Calu3 (cell line): Measurements from ENCODE around the gene LRRFIP1. TPM values are rescaled to one million over a fixed set of nuclear protein-coding genes. Genes with fewer than 3 reads are reported as not detected.

ENCODE experiments used
- BruUV-seq: library from RNA; stranded (reverse); fragments of 400-500 nt; replicated peaks from 2 replicates; lab custom pipeline; 2021; lab: Mats Ljungman, UMichigan
- CTCF ChIA-PET: fragments of 300-600 bp; sonication (Branson Sonifier 250); formaldehyde crosslinking; loops from one replicate; lab custom pipeline; 2022; ENCODE audit warnings: antibody characterized with exemption; lab: Charles Lee
- DNase-seq: peaks from one replicate; pipeline ENCODE4 v3.0.0; 2022
- H3K27ac Mint-ChIP-seq: one replicate; pipeline ENCODE4 v1.8.0; 2022; ENCODE audit warnings: mixed read lengths; ENCODE audit not compliant: unreplicated experiment
- H3K27me3 Mint-ChIP-seq: one replicate; pipeline ENCODE4 v1.8.0; 2022; ENCODE audit warnings: mixed read lengths; ENCODE audit not compliant: unreplicated experiment
- H3K36me3 Mint-ChIP-seq: one replicate; pipeline ENCODE4 v1.8.0; 2022; ENCODE audit warnings: mild to moderate bottlenecking, moderate library complexity, mixed read lengths; ENCODE audit not compliant: insufficient read depth, unreplicated experiment
- H3K4me1 Mint-ChIP-seq: one replicate; pipeline ENCODE4 v1.8.0; 2022; ENCODE audit warnings: mild to moderate bottlenecking, low read depth, mixed read lengths; ENCODE audit not compliant: unreplicated experiment
- H3K4me3 Mint-ChIP-seq: one replicate; pipeline ENCODE4 v1.8.0; 2022; ENCODE audit warnings: mild to moderate bottlenecking, low read depth, moderate library complexity, mixed read lengths; ENCODE audit not compliant: unreplicated experiment
- H3K9me3 Mint-ChIP-seq: one replicate; pipeline ENCODE4 v1.8.0; 2022; ENCODE audit warnings: low read depth, mixed read lengths; ENCODE audit not compliant: unreplicated experiment
- CTCF ChIP-seq: fragments of 200-600 bp; IDR thresholded peaks from one replicate; pipeline ENCODE4 v1.8.0; 2022; ENCODE audit warnings: antibody characterized with exemption; ENCODE audit not compliant: unreplicated experiment
- intact Hi-C: fragments of 100-400 bp; cut with micrococcal nuclease; formaldehyde crosslinking; loops from one replicate; pipeline ENCODE4 v1.10.0; 2022; ENCODE audit not compliant: unreplicated experiment
- total RNA-seq: library from RNA; stranded (reverse); gene quantifications from 2 replicates; pipeline ENCODE4 v1.2.3, GENCODE V29; 2022

The LRRFIP1 gene
- total RNA-seq, 1 experiment from 2014 or later = 161 TPM

- BruUV-seq = no TSS peak
- peaks cover 45% of the 10 kb centered on the region for H3K27me3 Mint-ChIP-seq
Observed at GRCh38 chr2:237596520-237597195, 30.7 kb upstream of the LRRFIP1 start.

DNA sequence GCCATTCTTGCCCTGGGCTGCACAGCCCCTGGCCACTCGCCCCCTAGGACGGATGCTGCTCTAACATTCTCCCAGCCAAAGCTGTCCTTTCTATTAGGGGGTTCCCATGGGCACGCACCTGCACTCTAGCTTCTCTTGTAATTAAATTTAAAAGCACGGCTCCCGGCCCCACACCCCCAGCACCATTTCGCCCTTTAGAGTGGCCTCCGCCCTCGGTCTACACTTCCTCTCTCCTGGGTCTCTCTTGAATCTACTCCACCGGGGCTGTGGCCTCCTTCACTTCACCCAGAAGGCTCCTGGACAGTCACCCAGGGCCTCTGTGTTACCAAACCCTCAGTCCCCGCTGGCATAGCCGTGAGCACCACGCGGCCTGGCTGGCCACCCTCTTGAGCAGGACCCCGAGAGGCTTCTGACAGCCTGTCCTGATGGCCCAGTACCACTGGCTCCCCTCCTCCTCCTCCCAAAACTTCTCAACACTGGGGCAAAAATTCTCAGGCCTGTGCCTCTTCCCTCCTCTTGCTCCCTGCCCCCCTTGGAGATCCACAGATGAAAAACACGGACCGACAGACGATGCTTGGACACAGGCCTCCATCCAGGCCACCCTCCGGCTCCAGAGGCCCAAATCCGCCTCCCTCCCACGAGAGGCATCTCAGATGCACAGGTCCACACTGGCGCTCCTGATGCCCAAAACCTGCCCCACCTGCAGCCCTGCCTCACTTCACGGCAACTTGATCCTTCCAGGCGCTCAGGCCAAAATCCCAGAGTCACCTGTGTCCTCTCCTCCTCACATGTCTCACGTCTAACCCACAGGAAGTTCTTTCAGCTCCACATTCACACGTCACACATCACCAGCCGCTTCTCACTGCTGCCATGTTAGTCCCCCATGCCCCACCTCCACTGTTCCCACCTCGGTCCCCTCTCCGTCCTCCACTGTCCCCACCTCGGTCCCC is 29.9 kb upstream of the LRRFIP1 start:
- intact Hi-C loops = no loop called here
- BruUV-seq = no TSS peak
- CTCF ChIA-PET = no interaction called here
- Mint-ChIP-seq H3K36me3 (peaks cover 11% of the 10 kb centered on the region), H3K4me1 (no peaks in the 10 kb centered on the region), H3K4me3 (no peak overlapping the region), H3K27me3 (peaks cover 47% of the 10 kb centered on the region), H3K9me3 (no peaks in the 10 kb centered on the region), H3K27ac (no peak overlapping the region)
- no peak for DNase-seq
- no peak for TF ChIP-seq CTCF

More at GRCh38 chr2:237596520-237597195, 30.7 kb upstream of the LRRFIP1 start:
- H3K36me3 Mint-ChIP-seq = peaks cover 14% of the 10 kb centered on the region
- H3K4me3 Mint-ChIP-seq = no peak overlapping the region
- no peak overlapping the region for H3K27ac Mint-ChIP-seq
- CTCF ChIA-PET = no interaction called here
- H3K4me1 Mint-ChIP-seq = peaks cover 3% of the 10 kb centered on the region
- no peak for DNase-seq
- no peak for TF ChIP-seq CTCF
- no peaks in the 10 kb centered on the region for H3K9me3 Mint-ChIP-seq
- intact Hi-C loops = no loop called here

- H3K36me3 Mint-ChIP-seq = peaks cover 11% of the 10 kb centered on the region
- no peak for TF ChIP-seq CTCF
- H3K27ac Mint-ChIP-seq = no peak overlapping the region
- no peaks in the 10 kb centered on the region for H3K9me3 Mint-ChIP-seq
- intact Hi-C loops = no loop called here
- no TSS peak for BruUV-seq
- H3K27me3 Mint-ChIP-seq = peaks cover 59% of the 10 kb centered on the region
- CTCF ChIA-PET = no interaction called here
- H3K4me3 Mint-ChIP-seq = no peak overlapping the region
- no peaks in the 10 kb centered on the region for H3K4me1 Mint-ChIP-seq
- no peak for DNase-seq
Observed at GRCh38 chr2:237598468-237599208, 28.7 kb upstream of the LRRFIP1 start.

GRCh38 chr2:237599465-237600110 is 27.8 kb upstream of the LRRFIP1 start:
- TF ChIP-seq CTCF = no peak
- Mint-ChIP-seq H3K4me3 (no peak overlapping the region), H3K27ac (no peak overlapping the region), H3K9me3 (no peaks in the 10 kb centered on the region), H3K4me1 (no peaks in the 10 kb centered on the region), H3K27me3 (peaks cover 59% of the 10 kb centered on the region), H3K36me3 (peaks cover 11% of the 10 kb centered on the region)
- no TSS peak for BruUV-seq
- CTCF ChIA-PET = no interaction called here
- intact Hi-C loops = no loop called here
- no peak for DNase-seq
